LHCN-M2 (cell line): Measurements from ENCODE around the gene TPP2. TPM values are rescaled to one million over a fixed set of nuclear protein-coding genes. Genes with fewer than 3 reads are reported as not detected.

Experiments
- DNase-seq: peaks from one replicate; pipeline ENCODE4 v3.0.0-alpha.2; 2012; ENCODE audit warnings: low read depth
- total RNA-seq: library from RNA; depleted of rRNA; stranded (reverse); fragments of >200 nt; gene quantifications from 2 replicates; pipeline ENCODE4 v1.2.3, GENCODE V29; 2014

Gene TPP2
- total RNA-seq, 1 experiment from 2014 or later: 56.9 TPM

- DNase-seq: peak; percentile 22
These were observed 509 bp downstream of the TPP2 start for GRCh38 chr13:102597029-102597961.

- no peak for DNase-seq
These were observed 1.3 kb downstream of the TPP2 start for GRCh38 chr13:102598061-102598460.

- DNase-seq: no peak
These were observed 2.7 kb downstream of the TPP2 start for GRCh38 chr13:102599426-102600012.

- no peak for DNase-seq
These were observed 9.9 kb downstream of the TPP2 start for GRCh38 chr13:102606537-102607309.

GRCh38 chr13:102608974-102609373, 12.2 kb downstream of the TPP2 start:
- no peak for DNase-seq

DNA sequence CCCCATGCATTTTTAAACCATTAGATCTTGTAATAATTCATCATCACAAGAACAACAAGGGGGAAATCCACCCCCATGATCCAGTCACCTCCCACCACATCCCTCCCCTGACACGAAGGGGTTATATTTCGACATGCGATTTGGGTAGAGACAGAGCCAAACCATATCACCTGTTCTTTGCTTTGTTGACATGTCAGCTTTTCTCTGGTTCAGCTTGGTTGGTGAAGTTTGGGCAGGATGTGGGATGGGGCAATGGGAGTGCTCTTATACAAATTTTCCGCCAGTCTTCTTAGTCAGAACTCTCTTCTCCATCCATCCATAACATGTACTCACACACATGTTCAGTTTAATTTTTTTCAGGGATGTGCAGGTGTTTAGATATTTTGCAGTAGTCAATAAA, 12.9 kb downstream of the TPP2 start:
- no peak for DNase-seq

- DNase-seq: no peak
These were observed 13.6 kb downstream of the TPP2 start for GRCh38 chr13:102610296-102610895.

GRCh38 chr13:102617697-102618350, 21.0 kb downstream of the TPP2 start:
- DNase-seq: no peak

GRCh38 chr13:102620516-102620915, 23.7 kb downstream of the TPP2 start:
- no peak for DNase-seq

- no peak for DNase-seq
These were observed 30.1 kb downstream of the TPP2 start for GRCh38 chr13:102626928-102627327.

DNA sequence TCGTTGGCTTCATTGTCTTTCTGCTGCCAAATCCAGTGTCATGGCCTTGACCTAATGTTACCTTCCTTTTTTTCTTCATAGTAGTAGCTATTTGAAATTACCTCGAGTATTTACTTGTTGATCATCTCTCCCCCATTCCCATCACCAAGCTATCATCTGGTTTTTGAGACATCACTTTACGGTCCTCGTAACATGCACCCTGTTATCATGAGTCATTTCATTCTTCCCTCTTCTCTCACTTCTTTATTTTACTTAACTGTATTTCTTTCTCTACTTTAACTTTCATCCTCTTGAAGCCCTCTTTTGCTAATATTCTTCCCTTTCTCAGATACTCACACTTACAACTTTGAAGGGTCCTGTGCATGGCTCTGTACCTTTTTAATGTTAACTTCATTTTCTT, 31.8 kb downstream of the TPP2 start:
- no peak for DNase-seq

GRCh38 chr13:102631198-102631597, 34.4 kb downstream of the TPP2 start:
- DNase-seq: no peak

DNA sequence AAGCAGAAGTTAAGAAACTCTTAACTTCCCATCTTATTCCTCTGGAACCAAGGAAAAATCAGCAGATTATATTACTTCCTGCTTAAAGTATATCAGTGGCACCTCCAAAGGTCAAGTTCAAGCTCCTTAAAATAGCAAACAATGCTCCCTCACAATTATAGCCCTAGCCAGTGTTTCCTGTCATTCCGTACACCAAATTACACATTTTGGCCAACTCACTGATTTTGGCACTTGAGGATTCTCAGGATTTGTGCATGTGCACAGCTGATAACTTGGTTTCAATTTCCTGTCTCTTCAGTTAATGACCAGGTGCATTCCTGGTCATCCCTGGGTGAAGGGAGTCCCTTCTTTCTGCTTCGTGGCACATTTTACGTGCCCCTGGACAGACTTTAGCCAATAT, 42.0 kb downstream of the TPP2 start:
- no peak for DNase-seq

DNA sequence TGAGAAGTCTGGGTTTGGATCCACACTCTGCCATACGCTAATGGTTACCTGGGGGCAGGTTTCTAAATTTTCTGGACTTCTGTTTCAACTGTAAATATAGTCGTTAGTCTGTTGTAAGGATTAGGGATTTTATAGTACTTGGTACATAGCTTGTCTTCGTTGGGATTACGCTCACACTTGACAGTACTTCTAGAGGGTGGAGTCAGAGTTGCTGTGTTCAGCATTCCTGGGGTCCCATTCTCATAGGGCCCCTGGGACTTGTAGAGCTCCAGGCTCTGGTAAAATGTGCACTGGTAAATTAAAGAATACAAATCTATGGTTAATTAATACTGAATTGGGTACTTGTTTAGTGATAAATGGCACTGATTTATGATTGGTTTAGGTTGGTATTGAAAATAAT, 45.2 kb downstream of the TPP2 start:
- DNase-seq: no peak

GRCh38 chr13:102642475-102642874, 45.7 kb downstream of the TPP2 start:
- no peak for DNase-seq

GRCh38 chr13:102643656-102644055, 46.9 kb downstream of the TPP2 start:
- DNase-seq: no peak

GRCh38 chr13:102645701-102646100, 48.9 kb downstream of the TPP2 start:
- no peak for DNase-seq

GRCh38 chr13:102648046-102648445, 51.3 kb downstream of the TPP2 start:
- no peak for DNase-seq

DNA sequence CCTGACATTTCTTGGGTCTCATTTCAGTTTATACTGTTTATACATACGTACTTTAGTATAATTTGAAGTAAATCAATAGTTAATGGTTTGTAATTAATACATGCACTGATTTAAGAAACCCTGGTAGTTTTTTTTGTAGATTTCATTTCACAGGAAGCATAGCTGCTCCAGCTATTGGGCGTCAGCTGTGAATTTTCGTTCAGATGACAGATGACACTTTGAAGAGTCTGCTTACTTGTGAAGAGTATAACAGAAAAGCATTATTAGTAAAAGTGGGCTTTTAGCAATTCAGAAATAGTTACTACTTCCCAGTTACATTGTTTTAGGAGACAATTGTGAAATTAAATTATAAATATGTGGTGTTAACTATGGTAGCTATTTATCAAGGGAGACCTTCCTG, 53.7 kb downstream of the TPP2 start:
- DNase-seq: no peak

- DNase-seq: peak; percentile 43
These were observed 54.6 kb downstream of the TPP2 start for GRCh38 chr13:102651392-102651791.

GRCh38 chr13:102651892-102652291, 55.1 kb downstream of the TPP2 start:
- DNase-seq: peak; percentile 84
